SW480 (cell line): Measurements from ENCODE around the gene AHR.
"Not testable (repeated sequence)": the region's sequence is repeated elsewhere in the genome, so short reads cannot be mapped to it uniquely, and the experiment has no call there.

Experiments
- DNase-seq: peaks from one replicate; pipeline ENCODE4 v3.0.0-alpha.2; 2016; ENCODE audit warnings: low spot score

AHR gene

DNA sequence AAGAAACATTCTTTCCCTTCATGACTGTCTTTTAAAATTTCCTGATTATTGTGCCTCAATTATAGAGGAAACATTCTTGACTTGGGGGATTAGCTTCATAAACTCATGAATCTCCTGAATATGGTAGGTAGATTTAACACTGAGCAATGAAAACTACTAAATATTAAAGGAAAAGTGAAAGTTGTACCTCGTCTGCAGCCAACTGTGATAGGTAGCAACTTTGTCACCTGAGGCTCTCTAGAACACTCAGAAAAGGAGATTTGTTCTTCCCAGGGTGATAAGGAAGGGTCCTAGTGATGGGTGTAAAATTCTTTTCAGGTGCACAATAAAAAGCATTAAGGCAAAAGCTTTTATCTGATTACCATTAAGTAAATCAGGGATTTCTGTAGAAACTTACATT, 78.1 kb downstream of the AHR start:
- no peak for DNase-seq

DNA sequence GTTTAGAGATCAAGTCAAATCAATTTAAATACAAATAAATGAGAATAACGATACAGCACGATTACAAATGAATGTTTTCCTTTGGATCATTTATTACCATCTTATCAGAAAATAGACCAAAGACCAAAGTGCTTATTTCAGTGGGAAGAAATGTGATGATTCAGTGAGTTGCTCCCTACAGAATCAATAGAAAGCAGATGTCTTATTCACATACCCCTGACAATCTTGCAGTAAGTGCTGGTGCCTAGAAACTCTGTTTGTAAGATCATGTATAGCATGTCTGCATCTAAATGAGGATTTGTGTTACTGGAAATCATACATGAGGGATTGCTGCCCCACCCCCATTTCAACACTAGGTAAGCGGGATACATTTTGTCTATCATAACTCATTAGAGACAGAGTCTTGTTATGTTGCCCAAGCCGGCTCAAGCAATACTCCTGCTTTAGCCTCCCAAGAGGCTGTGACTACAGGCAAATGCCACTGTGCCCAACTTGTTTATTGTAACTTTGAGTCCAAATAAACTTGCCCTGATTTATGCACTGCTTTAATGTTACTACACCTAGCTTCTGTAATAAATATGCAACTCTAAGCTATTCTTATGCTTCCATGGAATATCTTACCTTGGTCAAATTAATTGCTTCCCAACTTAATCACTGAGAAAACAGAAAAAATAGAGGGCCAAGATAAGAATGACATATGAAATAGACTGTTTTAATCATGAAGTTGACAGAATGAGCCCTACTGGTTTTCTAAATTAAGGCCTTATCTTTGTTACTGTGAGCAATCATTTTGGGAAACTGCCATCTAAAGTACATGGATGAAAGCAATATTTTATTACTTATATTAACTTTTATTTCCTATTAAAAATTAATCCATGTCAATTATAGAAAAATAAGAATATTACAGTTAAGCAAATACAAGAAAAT, 82.5 kb downstream of the AHR start:
- DNase-seq: no peak

DNA sequence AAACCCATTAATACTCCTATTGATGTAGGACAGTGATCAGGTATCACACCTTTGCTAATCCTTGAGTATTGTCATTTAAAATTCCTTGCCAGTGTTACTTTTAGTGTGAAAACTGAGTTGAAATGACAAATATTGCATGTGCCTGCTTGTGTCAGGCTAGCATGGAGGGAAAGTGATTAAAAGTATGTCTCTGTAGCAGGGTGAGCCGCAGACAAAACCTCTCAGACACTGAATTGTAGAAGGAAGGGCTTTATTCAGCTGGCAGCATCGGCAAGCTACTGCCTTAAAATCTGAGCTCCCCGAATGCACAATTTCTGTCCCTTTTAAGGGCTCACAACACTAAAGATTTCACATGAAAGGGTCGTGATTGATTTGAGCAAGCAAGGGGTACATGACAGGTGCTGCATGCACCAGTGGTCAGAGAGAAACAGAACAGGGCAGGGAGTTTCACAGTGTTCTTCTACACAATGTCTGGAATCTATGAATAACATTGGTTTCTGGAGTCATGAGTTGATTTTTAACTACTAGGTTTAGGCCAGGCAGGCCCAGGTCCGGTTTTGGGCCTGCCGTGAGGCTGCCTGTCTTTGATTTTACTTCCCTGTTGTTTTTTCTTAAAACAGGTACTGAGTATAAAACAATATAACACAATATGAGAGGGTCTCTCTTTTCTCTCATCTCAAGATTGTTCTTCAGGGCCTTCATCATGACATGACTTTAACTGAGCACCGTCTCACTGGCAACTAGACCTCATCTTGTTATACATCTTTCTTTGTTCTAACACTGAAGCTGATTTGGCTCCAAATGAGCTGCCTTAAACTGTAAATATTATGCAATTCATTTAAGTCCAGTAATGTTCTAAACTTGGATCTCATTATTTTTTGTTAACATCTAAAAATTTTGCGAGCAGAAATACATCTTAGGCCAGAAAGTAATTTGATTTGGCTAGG, 84.2 kb downstream of the AHR start:
- DNase-seq: not testable (repeated sequence)

DNA sequence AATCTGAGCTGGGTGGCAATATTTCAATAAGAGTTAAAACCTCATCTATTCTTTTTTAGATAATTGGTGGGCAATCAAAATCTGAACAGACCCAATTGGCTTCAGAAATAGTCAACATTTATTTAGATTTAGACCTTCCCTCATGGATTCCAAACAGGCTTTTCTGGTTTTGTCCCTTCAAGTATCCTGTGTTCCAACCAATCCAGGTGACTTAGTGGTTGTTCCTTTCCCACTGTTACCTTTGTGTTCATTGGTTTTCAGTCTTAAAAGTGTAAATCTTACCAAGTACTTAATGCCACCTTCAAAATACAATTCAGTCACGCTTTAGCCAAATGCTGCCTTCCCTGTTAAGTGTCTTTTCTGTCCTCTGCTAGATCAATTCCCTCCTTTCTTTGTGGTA, 85.9 kb downstream of the AHR start:
- no peak for DNase-seq

DNA sequence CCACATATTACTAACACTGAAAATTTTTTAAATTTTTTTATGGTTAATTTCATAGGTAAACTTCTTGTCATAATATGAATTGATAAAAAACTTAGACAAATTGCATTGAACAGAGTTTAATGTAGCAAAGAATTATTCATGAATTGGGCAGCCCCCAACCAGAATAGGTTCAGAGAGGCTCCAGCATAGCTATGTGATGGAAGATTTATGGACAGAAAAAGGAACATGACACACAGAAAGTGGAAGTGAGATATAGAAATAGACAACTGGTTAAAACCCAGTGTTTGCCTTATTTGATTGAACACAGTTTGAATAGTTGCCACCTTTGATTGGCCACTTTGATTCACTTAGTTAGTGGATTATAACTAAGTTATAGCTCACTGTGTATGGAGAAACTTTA, 87.2 kb downstream of the AHR start:
- DNase-seq: no peak

DNA sequence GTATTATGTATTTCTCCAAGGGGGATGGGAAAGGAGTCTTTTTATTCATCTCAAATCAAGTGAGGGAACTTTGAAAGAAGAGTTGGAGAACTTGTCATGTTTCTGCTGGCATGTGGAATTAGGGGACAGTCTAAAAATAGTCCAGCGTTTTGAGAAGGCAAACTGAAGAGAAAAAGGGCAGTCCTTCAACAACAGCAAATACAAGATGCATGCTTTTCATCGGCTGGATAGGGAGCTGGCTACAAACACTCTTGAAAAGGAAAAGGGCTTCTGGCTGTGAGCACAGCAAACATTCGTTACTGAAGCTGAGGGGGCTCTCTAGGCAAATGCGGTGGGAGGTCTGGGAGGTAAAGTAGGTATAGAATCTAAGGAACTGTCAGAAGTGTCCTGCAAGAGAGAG, 91.9 kb downstream of the AHR start:
- DNase-seq: no peak

DNA sequence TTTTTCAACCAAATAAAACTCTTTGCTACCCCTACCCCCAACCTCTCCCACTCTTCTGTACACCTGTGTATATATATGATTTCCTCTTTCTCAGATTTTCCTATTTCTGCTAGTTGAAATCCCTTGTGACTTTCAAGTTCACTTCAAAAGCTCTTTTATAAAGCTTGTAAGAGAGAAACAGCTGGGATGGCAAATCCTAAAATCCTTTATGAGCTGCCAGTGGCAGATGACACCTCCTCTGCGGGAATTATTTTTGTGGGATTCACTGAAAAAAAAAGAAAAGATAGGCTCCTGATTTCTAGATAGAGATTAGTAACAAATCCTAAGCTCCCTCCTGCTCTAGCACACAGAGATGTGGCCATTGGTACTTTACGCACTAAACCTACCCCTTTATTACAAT, 92.9 kb downstream of the AHR start:
- no peak for DNase-seq

DNA sequence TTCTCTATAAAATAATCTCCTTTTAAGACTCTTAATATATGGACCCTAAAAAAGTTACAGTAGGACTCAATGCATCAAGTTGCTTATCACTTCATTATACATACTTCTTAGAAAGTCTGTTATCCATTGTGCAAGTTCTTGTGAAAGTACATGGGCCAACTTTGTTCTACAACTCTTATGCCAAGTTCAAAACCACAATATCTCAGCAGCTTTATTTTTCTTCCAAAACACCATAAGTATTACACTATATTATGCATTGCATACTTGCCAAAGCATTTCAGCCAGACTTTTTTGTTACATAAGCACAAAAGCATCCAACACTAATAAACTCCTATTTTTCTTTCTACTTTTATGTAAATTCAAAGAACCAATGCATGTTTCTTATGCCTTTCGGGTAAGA, 94.4 kb downstream of the AHR start:
- no peak for DNase-seq

DNA sequence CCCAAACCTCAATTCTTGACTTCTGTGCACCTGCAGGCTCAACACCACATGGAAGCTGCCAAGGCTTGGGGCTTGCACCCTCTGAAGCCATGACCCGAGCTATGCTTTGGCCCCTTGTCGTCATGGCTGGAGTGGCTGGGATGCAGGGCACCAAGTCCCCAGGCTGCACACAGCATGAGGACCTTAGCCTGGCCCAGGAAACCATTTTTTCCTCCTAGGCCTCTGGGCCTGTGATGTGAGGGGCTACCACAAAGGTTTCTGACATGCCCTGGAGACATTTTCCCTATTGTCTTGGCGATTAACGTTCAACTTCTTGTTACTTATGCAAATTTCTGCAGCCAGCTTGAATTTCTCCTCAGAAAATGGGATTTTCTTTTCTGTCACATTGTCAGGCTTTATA, 96.1 kb downstream of the AHR start:
- DNase-seq: not testable (repeated sequence)
